ENCODE results near the gene SPTLC1.

DNA sequence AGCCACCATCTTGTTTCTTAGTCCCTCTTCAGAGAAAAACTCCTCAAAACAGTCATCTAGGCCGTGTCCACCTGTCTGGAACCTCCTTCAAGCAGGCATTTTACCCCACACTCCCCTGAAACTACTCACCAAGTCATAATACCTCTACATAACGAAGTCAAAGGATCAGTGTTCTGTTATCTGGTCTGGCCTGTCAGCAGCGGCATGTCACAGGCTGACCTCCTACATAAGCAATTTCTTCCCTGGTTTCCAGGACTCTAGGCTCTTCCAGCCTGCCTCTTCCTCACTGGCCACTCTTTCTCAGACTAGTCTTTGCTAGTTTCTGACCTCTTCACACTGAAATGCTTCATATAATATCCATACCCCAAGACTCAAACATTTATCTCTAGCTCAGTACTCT, 72.2 kb downstream of the SPTLC1 start:
- TF ChIP-seq POLR2AphosphoS5 (IDR thresholded peaks at IDR 0.05; ENCODE audit: low read depth, low read length): no peak
- TF ChIP-seq, protein P1, sequence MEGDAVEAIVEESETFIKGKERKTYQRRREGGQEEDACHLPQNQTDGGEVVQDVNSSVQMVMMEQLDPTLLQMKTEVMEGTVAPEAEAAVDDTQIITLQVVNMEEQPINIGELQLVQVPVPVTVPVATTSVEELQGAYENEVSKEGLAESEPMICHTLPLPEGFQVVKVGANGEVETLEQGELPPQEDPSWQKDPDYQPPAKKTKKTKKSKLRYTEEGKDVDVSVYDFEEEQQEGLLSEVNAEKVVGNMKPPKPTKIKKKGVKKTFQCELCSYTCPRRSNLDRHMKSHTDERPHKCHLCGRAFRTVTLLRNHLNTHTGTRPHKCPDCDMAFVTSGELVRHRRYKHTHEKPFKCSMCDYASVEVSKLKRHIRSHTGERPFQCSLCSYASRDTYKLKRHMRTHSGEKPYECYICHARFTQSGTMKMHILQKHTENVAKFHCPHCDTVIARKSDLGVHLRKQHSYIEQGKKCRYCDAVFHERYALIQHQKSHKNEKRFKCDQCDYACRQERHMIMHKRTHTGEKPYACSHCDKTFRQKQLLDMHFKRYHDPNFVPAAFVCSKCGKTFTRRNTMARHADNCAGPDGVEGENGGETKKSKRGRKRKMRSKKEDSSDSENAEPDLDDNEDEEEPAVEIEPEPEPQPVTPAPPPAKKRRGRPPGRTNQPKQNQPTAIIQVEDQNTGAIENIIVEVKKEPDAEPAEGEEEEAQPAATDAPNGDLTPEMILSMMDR (IDR thresholded peaks at IDR 0.05): no peak
- no peak for TF ChIP-seq SIN3A (IDR thresholded peaks at IDR 0.05; ENCODE audit: borderline replicate concordance, insufficient read depth, low read depth, low read length)

Measured in Panc1 (cell line).